Endometrial microvascular endothelial cells (primary cell): Measurements from ENCODE around the gene FAM193B. TPM values are rescaled to one million over a fixed set of nuclear protein-coding genes. Genes with fewer than 3 reads are reported as not detected.

Experiments
- in situ Hi-C: cut with HindIII; loops from 2 replicates; pipeline ENCODE4 v1.10.0; 2017; ENCODE audit warnings: low sequenced_read_pairs, low pct_unique_long_range_greater_than_20kb; ENCODE audit errors: inconsistent ontology term
- total RNA-seq: library from RNA; depleted of rRNA; stranded (reverse); fragments of >200 nt; gene quantifications from one replicate; pipeline ENCODE4 v1.2.3, GENCODE V29; 2015; ENCODE audit errors: inconsistent ontology term

The FAM193B gene
- total RNA-seq: 32.3 TPM

- in situ Hi-C loops: no loop called here
Measured at GRCh38 chr5:177554474-177555111, at the start of gene FAM193B. Gene FAM193B, minus strand, starts transcription at chr5:177554563. Its CDS starts 105 bp downstream, at chr5:177554458.

DNA sequence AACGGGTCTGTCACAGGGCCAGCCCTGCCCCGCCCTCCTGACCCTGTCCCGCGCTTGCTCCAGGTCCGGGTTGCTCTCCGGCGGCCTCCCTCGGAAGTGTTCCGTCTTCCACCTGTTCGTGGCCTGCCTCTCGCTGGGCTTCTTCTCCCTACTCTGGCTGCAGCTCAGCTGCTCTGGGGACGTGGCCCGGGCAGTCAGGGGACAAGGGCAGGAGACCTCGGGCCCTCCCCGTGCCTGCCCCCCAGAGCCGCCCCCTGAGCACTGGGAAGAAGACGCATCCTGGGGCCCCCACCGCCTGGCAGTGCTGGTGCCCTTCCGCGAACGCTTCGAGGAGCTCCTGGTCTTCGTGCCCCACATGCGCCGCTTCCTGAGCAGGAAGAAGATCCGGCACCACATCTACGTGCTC is 49.8 kb upstream of the FAM193B start:
- in situ Hi-C loops: no loop called here

- in situ Hi-C loops: no loop called here
Measured at GRCh38 chr5:177603631-177604030, 49.3 kb upstream of the FAM193B start.

- in situ Hi-C loops: no loop called here
Measured at GRCh38 chr5:177602458-177602830, 48.1 kb upstream of the FAM193B start.

DNA sequence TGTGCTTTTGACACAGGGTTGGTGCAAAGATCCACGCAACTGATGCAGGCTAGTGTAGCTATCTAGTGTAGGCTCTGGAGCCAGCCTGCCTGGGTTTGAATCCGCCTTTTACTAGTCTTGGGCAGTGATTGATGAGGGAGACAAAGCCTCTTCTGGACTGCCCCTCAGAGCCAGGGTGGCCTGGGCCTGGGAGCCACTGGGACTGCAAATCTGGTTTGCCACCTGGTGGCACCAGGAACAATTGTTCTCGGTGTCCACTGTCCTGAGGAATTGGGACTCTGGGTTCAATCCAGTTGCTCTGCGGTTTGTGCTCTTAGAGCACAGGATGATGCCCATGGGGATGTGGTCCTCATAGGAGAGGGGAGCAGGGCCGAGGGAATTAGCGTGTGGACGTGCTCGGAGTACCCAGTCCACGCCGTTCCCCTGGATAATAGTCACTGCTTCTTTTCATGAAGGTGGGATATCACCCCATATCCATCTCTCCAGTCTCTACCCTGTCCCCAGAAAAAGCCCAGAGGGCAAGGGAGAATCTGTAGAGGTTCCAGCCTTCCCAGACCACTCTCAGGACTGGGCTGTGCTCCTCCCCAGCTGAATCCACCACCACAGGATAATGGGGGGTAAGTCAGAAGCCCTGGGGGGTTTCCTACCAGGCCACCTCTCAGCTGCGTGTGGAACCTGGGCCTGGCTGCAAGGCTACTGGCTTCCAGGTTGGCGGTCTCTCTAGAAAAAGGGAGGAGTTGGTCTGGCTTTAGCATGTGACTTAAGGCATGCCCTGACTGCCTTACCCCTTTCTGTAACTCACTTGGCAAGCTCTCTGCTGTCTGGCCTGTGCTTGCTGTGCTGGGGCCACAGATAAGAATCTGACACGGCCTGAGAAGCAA is 47.5 kb upstream of the FAM193B start:
- in situ Hi-C loops: no loop called here

GRCh38 chr5:177601126-177601525 is 46.8 kb upstream of the FAM193B start:
- in situ Hi-C loops: no loop called here

DNA sequence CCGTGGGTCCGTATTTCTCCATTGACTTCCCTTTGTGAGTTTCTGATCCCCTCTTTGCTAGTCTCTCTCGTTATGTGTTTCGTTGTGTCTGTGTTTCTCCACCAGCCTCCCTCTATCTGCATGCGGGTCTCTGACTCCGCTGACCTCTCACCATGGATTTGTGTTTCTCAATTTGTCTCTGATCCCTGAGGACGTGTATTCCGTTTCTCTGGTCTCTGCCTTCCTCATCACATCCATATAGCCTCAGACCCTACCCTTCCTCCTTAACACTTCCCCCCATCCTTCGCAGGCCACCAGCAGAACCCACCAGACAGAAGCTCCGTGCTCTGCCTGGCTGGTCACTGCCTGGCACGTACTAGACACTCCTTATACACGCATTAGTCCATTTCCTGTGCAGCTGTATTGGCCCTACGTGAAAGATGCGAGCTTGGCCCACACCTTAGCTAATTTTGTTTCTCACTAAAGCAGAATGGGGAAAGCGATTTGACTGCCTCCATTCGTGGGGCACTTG is 46.2 kb upstream of the FAM193B start:
- in situ Hi-C loops: no loop called here

DNA sequence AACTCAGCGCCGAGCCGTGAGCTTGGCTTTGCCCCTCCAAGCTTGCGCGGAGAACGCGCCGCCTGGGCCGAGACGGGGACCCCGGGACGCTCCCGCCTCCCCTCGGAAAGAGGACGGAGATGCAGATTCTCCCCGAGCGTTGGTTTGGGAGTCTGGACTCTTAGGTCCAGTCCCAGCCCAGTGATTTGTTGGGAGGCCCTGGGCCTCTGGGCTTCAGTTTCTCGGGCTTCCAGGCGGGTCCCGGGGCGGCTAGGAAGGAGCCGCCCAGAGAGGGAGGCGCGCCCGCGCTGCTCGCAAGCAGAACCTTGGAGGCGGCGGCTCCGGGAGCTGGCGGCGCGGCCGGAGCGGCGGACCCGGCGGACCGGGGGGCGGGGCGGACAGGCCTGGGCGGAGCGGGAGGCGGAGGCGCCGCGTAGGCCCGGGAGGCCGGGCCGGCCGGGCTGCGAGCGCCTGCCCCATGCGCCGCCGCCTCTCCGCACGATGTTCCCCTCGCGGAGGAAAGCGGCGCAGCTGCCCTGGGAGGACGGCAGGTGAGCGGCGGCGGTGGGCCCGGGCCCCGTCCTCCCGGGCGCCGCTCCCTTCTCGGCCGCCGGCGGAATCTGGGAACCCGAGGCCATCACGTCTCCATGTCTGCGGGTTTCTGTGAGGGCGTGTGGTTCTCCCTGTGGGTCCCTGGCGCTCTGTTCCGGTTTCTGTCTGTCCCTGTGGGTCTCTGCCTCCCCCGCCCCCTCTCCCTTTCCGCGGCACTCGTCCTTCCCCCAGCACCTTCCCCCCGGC is 45.6 kb upstream of the FAM193B start, which contains the start of gene B4GALT7:
TSS of gene B4GALT7 (plus strand) at position 402 of the 777 bp plus-strand sequence. CDS start at position 481, 79 bp downstream.
- in situ Hi-C loops: no loop called here

GRCh38 chr5:177598477-177598876 is 44.1 kb upstream of the FAM193B start:
- in situ Hi-C loops: no loop called here

GRCh38 chr5:177596775-177597238 is 42.4 kb upstream of the FAM193B start:
- in situ Hi-C loops: no loop called here

GRCh38 chr5:177595991-177596774 is 41.8 kb upstream of the FAM193B start:
- in situ Hi-C loops: no loop called here

DNA sequence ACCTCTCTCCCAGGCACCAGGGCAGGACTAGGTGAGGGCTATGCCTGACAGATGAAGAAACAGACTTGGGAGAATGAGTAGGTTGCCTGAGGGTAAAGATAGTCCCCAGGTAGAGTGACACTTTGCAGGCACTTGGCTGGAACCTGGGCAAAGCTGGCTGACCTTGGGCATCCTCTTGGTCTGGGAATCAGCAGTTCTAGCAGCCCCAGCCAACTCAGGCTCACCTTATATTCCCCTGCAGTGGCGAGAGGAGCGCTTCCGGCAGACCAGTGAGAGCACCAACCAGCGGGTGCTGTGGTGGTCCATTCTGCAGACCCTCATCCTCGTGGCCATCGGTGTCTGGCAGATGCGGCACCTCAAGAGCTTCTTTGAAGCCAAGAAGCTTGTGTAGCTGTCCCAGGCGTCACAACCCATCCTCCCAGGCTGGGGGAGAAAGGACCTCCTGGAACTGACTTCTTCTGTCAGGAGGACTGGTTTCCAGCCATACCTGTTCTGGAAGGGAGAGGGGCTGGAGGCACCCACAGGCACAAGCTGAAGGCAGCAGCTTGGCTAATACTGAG is 40.7 kb upstream of the FAM193B start:
- in situ Hi-C loops: no loop called here

- in situ Hi-C loops: no loop called here
Measured at GRCh38 chr5:177594071-177594470, 39.7 kb upstream of the FAM193B start.

DNA sequence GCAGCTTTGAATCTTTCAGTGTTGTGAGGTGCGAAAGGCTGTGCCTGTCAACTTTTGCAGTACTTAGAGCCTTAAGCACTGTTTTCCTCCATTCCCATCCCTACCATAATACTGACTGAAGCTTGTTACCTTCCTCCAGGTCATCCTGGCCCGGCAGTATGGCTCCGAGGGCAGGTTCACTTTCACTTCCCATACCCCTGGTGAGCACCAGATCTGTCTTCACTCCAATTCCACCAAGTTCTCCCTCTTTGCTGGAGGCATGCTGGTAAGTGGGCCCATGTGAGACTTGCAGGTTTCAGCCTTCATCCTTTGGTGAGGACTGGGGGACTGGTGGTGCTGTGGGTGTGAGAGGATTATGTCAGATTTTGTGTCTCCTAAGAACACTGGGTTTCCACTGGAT is 39.1 kb upstream of the FAM193B start:
- in situ Hi-C loops: no loop called here

DNA sequence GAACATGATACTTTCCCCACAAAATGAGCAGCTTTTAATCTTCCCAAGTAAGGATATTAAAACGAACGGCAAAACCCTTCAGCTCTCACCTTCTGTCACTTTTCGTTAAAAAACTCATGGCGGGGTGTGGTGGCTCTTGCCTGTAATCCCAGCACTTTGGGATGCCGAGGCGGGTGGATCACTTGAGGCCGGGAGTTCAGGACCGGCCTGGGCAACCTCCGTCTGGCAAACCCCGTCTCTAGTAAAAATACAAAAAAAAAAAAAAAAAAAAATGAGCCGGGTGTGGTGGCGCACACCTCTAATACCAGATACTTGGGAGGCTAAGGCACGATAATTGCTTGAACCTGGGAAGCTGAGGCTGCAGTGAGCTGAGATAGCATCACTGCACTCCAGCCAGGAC is 38.5 kb upstream of the FAM193B start:
- in situ Hi-C loops: no loop called here

DNA sequence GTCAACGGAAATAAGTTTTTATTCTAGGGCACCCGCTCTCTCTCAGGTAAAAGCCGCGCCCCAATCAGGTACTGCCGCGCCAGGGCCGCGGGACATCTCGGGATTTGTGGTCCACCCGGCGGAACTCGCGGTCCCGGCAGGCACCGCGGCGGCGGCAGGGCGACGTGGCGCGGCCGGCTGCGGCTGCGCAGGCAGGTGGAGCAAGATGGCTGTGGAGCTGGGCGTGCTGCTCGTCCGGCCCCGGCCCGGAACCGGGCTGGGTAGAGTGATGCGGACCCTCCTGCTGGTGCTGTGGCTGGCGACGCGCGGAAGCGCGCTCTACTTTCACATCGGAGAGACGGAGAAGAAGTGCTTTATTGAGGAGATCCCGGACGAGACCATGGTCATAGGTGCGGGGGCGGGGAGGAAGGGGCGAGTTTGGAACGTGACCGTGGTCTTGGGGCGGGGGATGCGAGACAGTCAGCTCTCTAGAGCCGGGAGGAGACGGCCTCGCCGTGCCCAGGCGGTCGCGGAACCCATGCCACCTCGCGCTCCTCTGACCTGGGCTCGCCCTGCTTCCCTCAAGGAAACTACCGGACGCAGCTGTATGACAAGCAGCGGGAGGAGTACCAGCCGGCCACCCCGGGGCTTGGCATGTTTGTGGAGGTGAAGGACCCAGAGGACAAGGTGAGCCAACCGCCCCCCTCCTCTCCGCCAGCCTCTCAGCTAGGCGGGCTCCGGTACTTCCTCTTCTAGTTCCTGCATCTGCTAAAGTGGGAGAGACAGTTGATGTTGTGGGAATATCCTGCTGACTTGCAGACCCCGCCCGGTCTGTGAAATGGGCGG is 37.9 kb upstream of the FAM193B start, which contains the start of gene TMED9:
TSS of gene TMED9 (plus strand) at position 194 of the 825 bp plus-strand sequence. CDS start at position 206, 12 bp downstream.
- in situ Hi-C loops: no loop called here

GRCh38 chr5:177591690-177592009 is 37.3 kb upstream of the FAM193B start:
- in situ Hi-C loops: no loop called here
